Epidermal melanocyte (primary cell): ENCODE measurements around the gene CNPY2.
"Not testable (repeated sequence)": the region's sequence is repeated elsewhere in the genome, so short reads cannot be mapped to it uniquely, and the experiment has no call there.

Source experiments
- DNase-seq: peaks from one replicate; pipeline ENCODE4 v3.0.0; 2011; ENCODE audit warnings: low spot score; ENCODE audit not compliant: insufficient read length

CNPY2 gene

DNA sequence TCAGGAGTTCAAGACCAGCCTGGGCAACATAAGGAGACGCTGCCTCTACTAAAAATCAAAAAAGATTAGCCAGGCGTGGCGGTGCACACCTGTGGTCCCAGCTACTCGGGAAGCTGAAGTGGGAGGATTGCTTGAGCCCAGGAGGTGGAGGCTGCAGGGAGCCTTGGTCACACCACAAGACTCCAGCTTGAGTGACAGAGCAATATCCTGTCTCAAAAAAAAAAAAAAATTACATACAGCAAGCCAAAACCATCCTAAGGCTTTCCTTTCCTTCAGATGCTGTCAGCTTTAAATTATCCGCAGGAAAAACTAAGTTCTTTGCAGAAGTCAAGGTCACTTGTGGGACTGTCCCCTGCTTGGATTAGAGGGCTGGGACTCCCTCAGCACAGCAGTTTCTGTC lies 17.0 kb downstream of the CNPY2 start:
- no peak for DNase-seq

DNA sequence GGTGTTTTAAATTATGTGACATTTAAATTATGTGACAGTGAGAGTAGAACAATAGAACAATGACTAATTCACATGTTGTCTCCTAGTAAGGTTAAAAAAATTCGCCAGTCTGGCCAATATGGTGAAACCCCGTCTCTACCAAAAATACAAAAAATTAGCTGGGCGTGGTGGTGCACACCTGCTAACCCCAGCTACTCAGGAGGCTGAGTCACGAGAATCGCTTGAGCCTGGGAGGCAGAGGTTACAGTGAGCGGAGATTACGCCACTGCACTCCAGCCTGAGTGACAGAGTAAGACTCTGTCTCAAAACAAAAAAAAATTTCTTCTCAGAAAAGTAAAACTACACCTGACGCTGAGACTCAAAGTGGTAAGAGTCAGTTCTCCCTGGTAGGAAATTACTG lies 18.4 kb downstream of the CNPY2 start:
- no peak for DNase-seq

DNA sequence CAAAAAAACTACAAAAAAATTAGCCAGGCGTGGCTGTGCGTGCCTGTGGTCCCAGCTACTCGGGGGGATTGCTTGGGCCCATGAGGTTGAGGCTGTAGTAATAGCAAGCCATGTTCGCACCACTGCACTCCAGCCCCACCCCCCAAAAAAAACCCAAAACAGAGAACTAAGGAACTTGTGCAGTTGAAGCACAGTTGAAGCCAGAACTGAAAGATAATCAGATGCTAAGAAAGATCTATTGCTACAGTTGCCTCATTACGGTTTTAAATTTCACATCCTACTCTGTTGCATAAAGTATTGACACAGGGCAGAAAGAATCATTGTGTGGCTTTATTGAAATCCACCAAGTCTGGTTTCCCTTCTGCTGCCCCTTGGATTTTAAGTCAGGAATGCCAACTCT lies 19.5 kb downstream of the CNPY2 start:
- no peak for DNase-seq

DNA sequence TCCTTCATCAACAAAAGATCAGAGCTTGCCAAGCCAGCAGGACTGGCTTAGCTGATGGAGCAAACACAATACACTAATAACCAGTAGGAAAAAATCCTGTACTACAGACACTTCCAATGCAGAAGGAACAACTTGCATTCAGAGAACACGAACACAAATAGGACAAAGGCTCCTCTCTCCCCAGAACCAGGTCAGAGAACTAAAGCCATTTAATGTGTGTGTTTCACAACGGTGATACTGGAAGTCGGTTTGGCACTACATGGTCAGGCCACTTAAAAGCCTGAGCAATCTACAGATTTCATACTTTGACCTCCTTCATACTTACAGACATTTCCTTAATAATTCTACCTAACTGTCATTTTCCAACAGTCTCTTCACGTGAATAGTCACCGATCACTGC lies 22.0 kb downstream of the CNPY2 start:
- DNase-seq = no peak

DNA sequence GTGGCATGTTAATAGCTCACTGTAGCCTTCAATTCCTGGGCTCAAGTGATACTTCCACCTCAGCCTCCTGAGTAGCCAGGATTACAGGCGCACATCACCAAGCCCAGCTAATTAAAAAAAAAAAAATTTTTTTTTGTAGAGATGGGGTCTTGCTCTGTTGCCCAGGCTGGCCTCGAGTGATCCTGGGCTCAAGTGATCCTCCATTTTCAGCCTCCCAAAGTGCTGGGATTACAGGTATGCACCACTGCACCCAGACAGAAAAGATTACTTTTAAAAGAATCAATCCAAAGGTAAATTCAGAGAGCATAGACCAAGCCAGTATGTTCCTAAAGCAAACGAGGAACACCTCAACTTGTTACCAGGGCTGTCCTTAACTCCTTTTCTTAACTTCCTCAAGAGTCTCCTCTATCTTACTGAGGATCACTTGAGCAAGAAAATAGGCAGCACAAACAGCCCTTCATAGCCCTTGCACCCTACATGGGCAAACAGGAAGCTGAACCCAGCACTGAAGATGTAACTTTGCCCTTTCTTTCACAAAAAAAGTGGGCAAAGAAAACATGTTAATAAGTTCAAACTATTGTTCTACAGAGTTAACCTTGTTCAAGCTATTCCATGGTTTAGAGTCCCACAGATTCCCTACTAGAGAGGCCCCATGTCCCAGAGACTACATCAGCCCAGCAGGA lies 26.9 kb downstream of the CNPY2 start:
- no peak for DNase-seq

DNA sequence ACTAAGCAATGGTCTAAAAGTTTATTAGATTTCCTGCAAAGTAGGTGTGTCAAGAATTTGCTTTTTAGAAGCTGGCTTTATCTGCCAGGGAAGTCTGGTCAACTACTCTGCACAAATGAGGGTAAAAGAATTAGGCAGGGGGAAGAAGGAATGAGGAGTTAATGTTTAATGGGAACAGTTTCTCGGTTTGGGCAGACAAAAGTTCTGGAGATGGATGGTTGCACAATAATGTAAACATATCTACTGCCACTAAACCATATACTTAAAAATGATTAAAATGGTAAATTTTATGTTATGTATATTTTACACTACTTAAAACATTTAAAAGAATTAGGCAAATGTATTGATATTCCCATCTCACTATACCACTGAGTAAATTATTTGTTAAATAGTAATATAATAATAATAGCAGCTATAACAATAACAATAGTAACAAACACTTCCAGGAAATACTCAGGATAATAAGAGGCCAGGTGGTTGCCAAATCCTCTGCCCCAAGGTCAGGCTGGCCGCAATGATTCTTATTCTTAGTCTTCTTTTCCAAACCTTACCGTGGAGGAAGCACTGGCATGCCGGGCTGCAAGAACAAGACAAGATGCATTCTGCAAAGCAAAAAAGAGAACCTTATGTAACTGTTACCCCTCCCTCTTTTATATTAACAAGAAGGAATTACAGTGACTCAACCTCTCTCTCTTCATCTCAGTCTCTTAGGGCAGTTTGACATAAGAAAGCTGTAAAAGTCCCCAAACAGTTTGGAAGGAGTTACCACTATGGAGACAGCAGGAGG lies 29.6 kb downstream of the CNPY2 start:
- DNase-seq = no peak

DNA sequence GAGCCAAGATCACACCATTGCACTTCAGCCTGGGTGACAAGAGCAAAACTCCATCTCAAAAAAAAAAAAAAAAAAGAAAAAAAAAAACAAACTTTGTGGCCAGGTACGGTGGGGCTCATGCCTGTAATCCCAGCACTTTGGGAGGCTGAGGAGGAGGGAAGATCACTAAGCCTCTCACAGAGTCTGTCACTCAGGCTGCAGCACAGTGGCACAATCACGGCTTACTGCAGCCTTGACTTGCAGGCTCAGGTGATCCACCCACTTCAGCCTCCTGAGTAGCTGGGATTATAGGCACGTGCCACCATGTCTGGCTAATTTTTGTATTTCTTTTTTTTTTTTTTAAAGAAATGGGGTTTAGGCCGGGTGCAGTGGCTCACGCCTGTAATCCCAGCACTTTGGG lies 31.5 kb downstream of the CNPY2 start:
- DNase-seq = not testable (repeated sequence)

DNA sequence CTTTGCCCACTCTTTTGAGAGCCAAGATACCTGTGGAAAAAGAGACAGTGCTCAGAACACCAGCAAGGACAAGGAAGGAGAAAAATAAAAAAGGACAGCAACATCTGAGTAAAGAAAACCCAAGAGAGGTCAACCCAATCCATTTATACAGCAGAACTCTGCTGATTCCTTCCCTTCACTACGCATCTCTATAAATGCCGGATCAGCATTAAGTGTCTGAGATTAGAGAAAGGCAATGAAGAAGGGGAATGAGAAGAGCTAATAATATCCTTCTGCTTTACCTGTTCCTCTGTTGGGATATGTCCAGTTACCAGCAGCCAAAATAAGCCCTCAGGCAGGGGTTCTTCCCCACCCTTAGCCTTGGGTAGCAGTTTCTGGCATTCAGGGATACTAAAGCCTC lies 33.2 kb downstream of the CNPY2 start:
- DNase-seq = no peak

DNA sequence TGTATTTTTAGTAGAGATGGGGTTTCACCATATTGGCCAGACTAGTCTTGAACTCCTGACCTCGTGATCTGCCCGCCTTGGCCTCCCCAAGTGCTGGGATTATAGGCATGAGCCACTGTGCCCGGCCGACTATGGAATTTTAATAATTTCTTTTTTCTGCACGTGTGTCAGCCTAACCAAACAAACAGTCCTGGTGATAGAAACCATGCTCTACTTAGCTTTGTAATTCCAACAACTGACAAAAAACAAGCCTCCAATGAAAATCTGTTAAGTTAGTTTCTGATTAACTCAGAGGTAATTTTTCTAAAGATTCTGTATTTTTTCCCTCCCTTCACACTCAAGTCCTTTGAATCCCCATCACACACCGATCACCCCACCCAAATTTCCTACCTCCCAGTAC lies 33.8 kb downstream of the CNPY2 start:
- no peak for DNase-seq

DNA sequence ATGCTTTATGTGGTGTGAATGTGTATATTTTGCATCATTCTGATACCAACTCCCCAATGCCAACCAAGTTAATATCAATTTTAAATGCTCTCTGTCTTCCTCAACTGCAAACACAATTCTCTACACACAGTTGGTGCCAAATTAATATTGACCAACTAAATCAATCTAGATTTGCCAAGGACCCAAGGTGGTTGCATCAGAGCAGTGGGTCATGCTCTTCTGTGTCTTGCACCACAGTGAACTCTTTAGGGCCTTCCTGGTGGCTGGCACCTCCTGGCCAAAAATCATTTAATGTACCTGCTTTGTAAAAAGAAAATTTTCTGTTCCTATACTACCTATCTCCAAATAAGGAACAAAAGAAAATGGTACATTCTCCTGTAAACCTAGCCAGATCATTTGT lies 34.9 kb downstream of the CNPY2 start:
- DNase-seq = no peak

DNA sequence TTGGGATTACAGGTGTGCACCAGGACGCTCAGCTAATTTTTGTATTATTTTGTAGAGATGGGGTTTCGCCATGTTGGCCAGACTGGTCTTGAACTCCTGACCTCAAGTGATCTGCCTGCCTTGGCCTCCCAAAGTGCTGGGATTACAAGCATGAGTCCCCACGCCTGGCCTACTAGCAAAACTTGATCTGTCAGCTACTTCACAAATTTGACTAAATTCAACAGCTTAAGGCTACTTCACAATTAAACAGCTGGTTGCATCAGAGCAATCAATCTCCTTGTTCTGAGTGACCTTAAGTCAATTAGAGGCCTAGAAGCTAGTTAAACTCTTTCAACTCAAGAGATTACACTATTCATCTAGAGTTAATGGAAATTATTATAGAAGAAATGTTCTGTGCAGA lies 36.9 kb downstream of the CNPY2 start:
- DNase-seq = no peak

DNA sequence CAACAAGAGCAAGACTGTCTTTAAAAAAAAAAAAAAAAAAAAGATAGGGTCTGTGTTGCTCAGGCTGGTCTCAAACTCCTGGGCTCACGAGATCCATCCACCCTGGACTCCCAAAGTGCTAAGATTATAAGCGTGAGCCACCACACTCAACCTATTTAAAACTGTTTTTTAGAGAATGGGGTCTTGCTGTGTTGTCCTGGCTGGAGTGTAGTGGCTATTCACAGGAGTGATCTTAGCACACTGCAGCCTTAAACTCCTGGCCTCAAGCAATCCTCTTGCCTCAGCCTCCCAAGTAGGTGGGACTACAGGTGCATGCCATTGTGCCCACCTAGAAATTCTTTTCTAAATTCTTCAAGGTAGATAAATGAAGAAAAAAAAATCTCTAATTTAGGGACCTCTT lies 41.5 kb downstream of the CNPY2 start:
- no peak for DNase-seq

DNA sequence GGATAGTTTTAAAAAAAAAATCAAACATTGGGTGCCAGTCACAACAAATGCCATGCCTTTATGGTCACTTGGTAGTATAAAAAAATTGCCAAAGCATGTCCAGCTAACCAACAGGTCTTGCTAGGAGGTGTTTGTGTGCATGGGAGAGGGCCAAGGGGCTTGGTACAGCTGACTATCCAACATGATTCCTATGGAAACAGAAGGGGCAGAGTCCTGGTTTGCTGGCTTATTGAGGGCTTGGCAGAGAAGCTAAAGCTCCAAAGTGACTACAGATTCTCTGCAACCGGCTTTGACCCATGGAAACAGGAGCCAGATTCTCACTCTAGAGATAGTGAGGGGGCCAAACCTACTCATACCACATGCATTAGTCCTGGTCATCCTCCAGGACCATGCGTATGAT lies 43.3 kb downstream of the CNPY2 start:
- not testable (repeated sequence) for DNase-seq

DNA sequence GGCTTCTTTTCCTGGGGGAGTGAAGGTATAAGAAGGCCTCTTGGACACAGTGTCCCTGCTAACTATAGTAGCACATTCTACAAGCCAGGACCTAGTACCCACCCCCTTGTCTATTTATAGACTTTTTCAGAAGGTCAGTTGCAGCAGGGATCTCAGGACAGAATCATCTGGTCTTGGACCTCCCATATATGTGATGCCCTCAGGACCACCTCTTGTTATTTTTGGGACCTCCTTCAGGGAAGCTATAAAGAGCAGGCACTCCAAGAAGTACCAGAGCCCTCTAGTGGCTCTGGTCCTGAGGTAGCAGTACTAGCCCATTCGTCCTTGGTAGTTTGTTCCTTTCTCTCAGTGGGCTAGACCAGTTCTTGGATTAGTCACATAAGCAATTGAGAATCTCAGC lies 44.8 kb downstream of the CNPY2 start:
- DNase-seq = no peak

DNA sequence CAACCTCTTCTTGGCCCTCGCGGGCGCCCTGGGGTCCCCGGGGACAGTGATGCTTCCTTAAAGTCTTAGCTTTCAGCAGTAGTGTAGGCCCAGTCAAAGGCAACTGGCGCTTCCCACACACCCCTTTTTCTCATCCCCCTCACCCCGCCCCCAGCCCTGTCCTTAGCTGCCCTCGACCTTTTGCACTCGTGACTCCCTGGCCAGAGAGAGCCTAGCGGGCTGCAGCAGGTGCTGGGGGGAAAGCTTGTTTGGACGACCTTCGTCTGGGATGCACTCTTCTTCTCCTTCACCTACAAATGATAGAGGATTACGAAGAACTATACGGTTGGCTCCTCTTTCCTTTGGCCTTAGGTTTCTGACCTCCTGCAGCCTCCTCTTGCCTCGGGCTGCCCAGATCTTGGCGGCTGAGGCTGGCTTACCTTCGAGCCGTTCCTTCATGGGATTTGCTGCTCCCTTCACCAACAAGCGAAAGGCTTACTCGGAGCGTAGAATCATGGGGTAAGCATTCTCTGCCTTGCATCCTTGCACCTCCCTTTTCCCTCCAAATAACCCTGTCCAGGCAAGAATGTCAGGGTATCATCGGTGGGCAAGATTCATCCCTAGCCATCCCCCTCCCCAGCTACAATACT lies 48.2 kb downstream of the CNPY2 start:
- no peak for DNase-seq

DNA sequence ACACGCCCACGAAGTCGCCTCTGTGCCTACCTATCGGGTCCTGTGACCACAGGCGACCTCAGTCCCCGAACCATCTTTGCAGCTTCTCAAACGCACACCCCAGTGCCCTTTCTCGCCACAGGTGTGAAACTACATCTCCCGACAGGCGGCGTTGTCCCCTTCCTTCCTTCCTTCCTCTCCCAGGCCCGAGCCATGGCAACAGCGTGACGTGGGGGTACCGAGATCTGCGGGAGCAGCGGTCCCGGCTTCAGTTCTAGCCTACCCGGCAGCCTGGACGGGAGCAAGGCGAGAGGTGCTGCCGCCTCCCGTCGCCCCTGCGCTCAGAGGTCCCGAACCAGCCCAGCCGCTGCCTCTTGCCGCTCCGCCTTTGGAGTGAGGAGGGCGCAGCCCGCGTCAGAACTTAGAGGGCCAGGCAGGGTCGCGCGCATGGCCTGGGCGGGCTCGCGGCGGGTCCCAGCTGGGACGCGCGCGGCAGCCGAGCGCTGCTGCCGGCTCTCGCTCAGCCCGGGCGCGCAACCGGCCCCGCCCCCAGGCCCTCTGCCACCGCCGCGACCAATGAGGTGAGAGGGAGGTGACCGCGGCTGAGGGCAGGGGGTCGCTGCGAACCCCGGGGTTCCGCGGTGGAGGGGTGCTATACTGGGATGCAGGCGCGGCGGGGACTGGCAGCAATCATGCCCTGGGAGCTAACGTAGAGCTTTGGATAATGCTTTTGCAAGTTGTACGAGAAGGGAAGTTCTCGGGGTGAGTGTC lies 48.9 kb downstream of the CNPY2 start, which contains the start of gene COQ10A:
Gene COQ10A (plus strand): TSS at position 250 of the 750 bp plus-strand sequence. CDS start 177 bp downstream, at position 427.
- DNase-seq = peak; percentile 91

DNA sequence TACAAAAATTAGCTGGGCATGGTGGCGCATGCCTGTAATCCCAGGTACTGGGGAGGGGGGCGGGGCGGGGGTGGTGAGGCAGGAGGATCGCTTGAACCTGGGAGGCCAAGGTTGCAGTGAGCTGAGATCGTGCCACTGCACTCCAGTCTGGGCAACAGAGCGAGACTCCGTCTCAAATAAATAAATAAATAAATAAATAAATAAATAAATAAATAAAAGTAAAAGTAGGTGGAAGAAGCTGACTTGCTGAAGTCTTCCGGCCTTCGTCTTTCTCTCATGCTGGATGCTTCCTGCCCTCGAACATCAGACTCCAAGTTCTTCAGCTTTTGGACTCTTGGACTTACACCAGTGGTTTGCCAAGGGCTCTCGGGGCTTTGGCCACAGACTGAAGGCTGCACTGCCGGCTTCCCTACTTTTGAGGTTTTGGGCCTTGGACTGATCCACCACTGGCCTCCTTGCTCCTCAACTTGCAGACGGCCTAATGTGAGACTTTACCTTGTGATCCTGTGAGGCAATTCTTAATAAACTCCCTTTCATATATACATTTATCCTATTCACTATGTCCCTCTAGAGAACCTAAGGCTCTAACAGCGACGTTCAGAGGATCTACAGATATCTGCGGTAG lies 49.6 kb downstream of the CNPY2 start:
- not testable (repeated sequence) for DNase-seq

DNA sequence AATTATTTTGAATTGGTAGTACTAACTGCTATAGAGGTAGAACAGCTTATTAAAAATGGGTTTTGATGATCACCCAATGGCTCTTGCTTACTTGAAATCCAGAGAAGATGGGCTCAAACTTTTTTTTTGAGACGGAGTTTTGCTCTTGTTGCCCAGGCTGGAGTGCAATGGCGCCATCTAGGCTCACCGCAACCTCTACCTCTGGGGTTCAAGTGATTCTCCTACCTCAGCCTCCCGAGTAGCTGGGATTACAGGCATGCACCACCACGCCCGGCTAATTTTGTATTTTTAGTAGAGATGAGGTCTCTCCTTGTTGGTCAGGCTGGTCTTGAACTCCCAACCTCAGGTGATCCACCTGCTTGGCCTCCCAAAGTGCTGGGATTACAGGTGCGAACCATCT lies 52.8 kb downstream of the CNPY2 start:
- not testable (repeated sequence) for DNase-seq

DNA sequence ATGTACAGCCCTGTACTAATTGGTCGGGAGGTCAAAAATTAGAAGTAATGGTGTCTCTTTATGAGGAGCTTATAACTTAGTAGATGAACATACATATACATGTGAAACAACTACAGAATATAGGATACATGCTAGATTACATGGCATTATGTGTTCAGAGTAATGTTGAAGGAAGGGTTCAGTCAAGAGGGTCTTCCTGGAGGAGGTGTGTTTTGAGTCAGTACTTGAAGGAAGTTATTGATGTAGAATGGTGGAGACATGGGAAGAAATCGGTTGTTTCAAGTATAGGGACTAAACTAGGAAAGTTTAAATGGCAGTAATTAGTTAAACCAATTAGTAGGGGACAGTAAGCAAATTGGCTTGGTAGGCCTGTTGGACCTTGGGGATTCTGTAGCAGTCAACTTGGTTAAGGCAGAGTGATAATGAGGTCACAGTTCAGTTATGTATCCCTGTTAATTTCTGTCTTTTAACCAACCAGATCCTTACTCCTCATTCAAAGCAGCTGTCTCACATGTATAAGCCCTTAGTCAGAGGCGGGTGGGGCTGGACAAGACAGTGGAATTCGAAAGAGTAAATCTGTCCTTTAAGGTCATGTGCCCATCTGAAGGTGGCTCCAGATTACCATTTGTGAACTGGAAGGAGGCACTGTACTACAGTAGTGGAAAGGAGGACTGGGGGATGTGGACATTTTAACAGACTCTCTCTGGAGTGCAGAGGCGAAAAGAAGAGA lies 54.1 kb downstream of the CNPY2 start:
- DNase-seq = no peak

DNA sequence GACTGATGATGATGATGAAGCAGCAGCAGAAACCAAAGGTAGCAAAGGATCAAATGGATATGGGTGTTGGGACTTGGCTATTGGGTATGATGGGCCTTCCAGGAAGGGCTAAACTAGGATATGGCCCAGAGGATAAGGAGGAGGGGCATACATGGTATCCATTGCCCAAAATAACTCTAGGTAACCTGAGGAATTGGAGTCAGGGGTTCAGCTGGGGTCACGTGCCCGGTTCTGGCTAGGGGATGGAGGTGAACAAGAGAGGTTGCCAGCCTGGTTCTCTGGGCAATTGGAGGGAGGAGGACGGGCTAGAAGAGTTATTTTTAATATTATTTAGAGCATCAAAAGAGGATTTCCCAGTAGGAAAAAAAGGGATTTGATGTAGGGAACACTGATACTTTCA lies 54.9 kb downstream of the CNPY2 start:
- DNase-seq = no peak

DNA sequence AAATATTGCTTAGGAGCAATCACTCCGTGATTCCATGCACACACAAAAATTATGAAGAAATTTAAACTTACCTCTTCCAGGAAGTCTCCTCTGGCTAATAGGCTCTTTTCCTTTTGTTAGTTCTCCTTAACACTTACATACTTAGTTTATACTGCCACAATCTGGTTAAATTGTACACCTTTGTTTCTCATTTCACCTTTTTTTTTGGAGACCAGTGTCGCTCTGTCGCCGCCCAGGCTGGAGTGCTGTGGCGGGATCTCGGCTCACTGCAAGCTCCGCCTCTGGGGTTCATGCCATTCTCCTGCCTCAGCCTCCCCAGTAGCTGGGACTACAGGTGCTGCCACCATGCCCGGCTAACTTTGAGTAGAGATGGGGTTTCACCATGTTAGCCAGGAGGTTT lies 55.4 kb downstream of the CNPY2 start:
- DNase-seq = no peak
